Astrocyte of the spinal cord (primary cell): Measurements from ENCODE around the gene CCDC148.
A peak's percentile ranks its signal among the peaks of the same experiment; 100 is the strongest.

Experiments used
- DNase-seq: peaks from one replicate; pipeline ENCODE4 v3.0.0; 2011; ENCODE audit warnings: low read depth, low spot score
- H3K4me3 ChIP-seq: 2 replicates; pipeline ENCODE4 v1.5.1; 2011; ENCODE audit warnings: low read depth, mild to moderate bottlenecking, low read length, moderate library complexity
- in situ Hi-C: cut with HindIII; loops from 2 replicates; pipeline ENCODE4 v1.10.0; 2017; ENCODE audit warnings: low sequenced_read_pairs
- TF ChIP-seq, protein P1 (sequence below): IDR thresholded peaks from 2 replicates; pipeline ENCODE4 v1.5.1; 2012; ENCODE audit warnings: low read depth, mild to moderate bottlenecking, low read length, inconsistent platforms

Gene CCDC148

GRCh38 chr2:158499383-158499782 lies 42.8 kb upstream of the CCDC148 start:
- TF ChIP-seq, protein P1, sequence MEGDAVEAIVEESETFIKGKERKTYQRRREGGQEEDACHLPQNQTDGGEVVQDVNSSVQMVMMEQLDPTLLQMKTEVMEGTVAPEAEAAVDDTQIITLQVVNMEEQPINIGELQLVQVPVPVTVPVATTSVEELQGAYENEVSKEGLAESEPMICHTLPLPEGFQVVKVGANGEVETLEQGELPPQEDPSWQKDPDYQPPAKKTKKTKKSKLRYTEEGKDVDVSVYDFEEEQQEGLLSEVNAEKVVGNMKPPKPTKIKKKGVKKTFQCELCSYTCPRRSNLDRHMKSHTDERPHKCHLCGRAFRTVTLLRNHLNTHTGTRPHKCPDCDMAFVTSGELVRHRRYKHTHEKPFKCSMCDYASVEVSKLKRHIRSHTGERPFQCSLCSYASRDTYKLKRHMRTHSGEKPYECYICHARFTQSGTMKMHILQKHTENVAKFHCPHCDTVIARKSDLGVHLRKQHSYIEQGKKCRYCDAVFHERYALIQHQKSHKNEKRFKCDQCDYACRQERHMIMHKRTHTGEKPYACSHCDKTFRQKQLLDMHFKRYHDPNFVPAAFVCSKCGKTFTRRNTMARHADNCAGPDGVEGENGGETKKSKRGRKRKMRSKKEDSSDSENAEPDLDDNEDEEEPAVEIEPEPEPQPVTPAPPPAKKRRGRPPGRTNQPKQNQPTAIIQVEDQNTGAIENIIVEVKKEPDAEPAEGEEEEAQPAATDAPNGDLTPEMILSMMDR, result no peak
- no peak for DNase-seq
- H3K4me3 ChIP-seq, result no peak overlapping the region
- in situ Hi-C loops, result no loop called here

DNA sequence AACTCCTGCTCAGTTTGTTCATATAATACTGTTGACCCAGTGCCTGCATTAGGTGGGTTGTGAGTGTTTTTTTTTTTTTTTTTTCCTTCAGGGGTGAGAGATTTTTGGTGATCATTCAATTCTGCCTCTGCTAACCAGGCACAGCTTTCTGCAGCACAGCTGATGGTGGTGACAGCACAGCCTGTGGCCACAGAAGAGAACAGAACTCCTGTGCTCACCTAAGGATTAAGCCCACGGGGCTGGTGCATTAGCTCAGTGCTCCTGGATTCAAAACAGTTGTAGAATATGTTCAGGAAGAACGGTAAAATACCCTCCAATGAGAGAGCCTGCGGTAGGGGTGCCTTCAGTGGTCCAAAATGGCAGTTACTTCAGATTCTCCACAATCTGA lies 42.2 kb upstream of the CCDC148 start:
- TF ChIP-seq, protein P1, result no peak
- in situ Hi-C loops, result no loop called here
- DNase-seq, result no peak
- no peak overlapping the region for H3K4me3 ChIP-seq

DNA sequence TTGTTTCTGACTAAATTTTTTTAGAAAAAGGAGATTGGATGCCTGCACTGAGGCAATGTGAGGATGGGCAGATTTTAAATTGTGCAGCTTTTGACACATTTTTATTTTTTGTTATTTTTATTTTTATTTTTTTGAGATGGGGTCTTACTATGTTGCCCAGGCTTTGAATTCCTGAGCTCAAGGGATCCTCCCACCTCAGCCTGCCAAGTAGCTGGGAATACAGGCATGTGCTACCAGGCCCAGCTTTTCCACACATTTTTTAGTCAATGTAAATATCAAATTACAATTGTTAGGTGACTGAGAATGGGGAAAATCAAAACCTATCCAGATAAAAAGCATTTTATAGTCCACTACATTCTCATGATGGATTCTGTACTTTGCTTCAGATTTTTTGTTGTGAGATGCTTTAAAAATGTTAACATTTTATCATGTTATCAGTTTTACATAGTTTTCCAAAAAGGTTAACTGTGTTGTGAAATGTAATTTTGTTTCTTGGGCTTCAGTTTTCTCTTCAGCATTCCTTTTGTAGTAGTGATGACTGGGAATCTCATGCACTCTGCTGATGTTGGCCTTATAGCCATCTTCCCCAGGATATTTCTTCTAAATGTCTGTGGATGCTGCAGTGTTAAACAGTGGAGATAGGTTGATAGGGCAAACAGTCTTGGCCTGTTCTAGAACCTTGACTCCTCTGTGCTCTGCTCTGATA lies 41.6 kb upstream of the CCDC148 start:
- DNase-seq, result no peak
- H3K4me3 ChIP-seq, result no peak overlapping the region
- TF ChIP-seq, protein P1, result no peak
- in situ Hi-C loops, result no loop called here

DNA sequence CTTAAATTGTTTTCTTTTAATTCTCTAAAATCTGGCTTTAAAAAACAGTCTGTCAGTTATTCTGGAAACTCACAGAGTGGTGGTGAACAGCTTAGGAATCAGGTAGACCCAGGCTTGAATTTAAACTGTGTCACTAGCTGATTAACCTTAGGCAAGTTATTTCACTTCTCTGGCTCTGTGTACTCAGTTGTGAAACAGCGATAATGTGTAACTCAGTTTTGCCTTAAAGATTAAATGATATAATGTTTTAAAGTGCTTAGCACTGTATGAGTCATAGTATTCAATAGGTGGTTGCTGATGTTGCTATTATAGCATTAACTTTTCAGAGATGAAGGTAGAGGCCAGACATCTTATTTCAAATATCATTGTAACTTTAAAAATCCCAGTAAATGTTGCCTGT lies 40.9 kb upstream of the CCDC148 start:
- in situ Hi-C loops, result no loop called here
- H3K4me3 ChIP-seq, result no peak overlapping the region
- DNase-seq, result peak; percentile 26
- TF ChIP-seq, protein P1, result no peak

DNA sequence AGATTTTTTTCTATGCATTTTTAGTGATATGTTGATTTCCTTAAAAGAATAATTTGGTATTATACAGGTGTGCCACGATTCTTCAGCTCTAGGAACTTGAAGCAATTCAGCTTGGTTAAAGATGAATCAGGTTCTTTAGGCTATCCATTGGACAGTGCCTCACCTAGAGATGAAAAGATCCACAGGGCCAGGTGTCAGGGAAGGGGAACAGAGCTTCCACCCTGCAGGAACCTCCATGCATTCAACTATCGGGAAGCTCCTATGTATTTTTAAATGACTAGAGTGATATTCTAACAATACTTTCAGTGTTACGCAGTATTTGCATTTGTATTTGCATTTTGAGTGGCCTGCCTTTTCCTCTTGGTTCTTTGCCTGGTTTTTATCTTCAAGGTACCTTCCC lies 40.4 kb upstream of the CCDC148 start:
- in situ Hi-C loops, result no loop called here

DNA sequence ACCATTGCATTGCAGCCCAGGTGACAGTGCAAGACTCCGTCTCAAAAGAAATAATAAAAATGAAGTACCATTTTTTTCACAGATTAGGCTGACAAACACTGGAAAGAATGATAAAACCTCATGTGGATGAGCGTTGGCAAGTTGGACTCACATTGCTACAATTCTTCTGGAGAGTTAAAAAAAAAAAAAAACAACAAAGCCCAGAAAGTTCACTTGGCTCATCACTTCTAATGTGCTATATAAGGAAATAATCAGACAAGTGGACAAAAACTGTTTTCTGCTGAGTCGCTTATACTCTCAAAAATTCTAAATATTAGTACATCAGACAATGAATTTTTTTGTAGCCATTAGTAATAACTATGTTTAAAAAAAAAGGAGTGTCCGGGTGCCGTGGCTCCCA lies 38.6 kb upstream of the CCDC148 start:
- TF ChIP-seq, protein P1, result no peak
- peak; percentile 55 for DNase-seq

More for the DNA sequence above, 40.4 kb upstream of the CCDC148 start:
- TF ChIP-seq, protein P1, result no peak
- H3K4me3 ChIP-seq, result no peak overlapping the region
- DNase-seq, result no peak

More for the DNA sequence above, 38.6 kb upstream of the CCDC148 start:
- H3K4me3 ChIP-seq, result no peak overlapping the region
- in situ Hi-C loops, result no loop called here
